GM10266 (cell line): Measurements from ENCODE around the gene FBN1.

Experiments
- DNase-seq: peaks from one replicate; pipeline ENCODE4 v3.0.0; 2012; ENCODE audit errors: extremely low spot score
- CTCF ChIP-seq: IDR thresholded peaks from 2 replicates; pipeline ENCODE4 v1.5.1; 2012; ENCODE audit warnings: mild to moderate bottlenecking, low read depth; ENCODE audit not compliant: control insufficient read depth, insufficient read depth; ENCODE audit errors: missing control alignments

The FBN1 gene

GRCh38 chr15:48671103-48672022, 25.9 kb upstream of the FBN1 start:
- no peak for DNase-seq
- TF ChIP-seq CTCF: no peak

GRCh38 chr15:48667701-48668100, 22.2 kb upstream of the FBN1 start:
- DNase-seq: no peak
- no peak for TF ChIP-seq CTCF

- DNase-seq: no peak
- no peak for TF ChIP-seq CTCF
Measured at GRCh38 chr15:48664436-48664835, 18.9 kb upstream of the FBN1 start.

GRCh38 chr15:48657950-48658591, 12.6 kb upstream of the FBN1 start:
- no peak for DNase-seq
- TF ChIP-seq CTCF: no peak

- TF ChIP-seq CTCF: no peak
- no peak for DNase-seq
Measured at GRCh38 chr15:48654801-48655200, 9.3 kb upstream of the FBN1 start.

- no peak for TF ChIP-seq CTCF
Measured at GRCh38 chr15:48653913-48654670, 8.6 kb upstream of the FBN1 start.

More at GRCh38 chr15:48653913-48654670, 8.6 kb upstream of the FBN1 start:
- DNase-seq: no peak
